Muscle of leg (tissue), 11 donors: ENCODE measurements around the gene HECW1. TPM values are rescaled to one million over a fixed set of nuclear protein-coding genes. Genes with fewer than 3 reads are reported as not detected.

Source experiments
- DNase-seq: peaks from one replicate; pipeline ENCODE4 v3.0.0; 2013
- H3K27ac ChIP-seq: one replicate; pipeline ENCODE4 v1.5.1; 2013; ENCODE audit warnings: mild to moderate bottlenecking, low read length, control low read depth
- H3K27me3 ChIP-seq: one replicate; pipeline ENCODE4 v1.6.1; 2013; ENCODE audit warnings: low read length; ENCODE audit not compliant: control insufficient read depth, insufficient read depth
- H3K36me3 ChIP-seq: one replicate; pipeline ENCODE4 v1.6.1; 2013; ENCODE audit warnings: low read length; ENCODE audit not compliant: control insufficient read depth, insufficient read depth
- H3K4me1 ChIP-seq: one replicate; pipeline ENCODE4 v1.6.1; 2013; ENCODE audit warnings: low read length; ENCODE audit not compliant: control insufficient read depth, insufficient read depth
- H3K4me3 ChIP-seq: one replicate; pipeline ENCODE4 v1.5.1; 2013; ENCODE audit warnings: low read length, control low read depth
- H3K9me3 ChIP-seq: replicated peaks from 2 replicates; pipeline ENCODE4 v1.6.1; 2013; ENCODE audit warnings: low read depth, low read length; ENCODE audit not compliant: control insufficient read depth
- WGBS: methylation state at CpG from one replicate; pipeline ENCODE4 v1.1.5; 2013; ENCODE audit warnings: missing lambda C conversion rate; ENCODE audit not compliant: insufficient coverage; 5-methylcytosine and 5-hydroxymethylcytosine counted together
- polyA plus RNA-seq, 8 donors: library from polyadenylated mRNA; unstranded; fragments of 120-200 nt; gene quantifications; one replicate each; pipeline versions ENCODE4 v1.2.1 to v1.2.3, GENCODE V29; 2013; ENCODE audit warnings: inconsistent platforms in 1 of 8, low replicate concordance in 1 of 8; ENCODE audit not compliant: insufficient read length in 8 of 8, insufficient read depth in 1 of 8
- total RNA-seq: library from RNA; stranded (reverse); fragments of 120-200 nt; gene quantifications from one replicate; pipeline ENCODE4 v1.2.4, GENCODE V29; 2013

Gene HECW1
- total and polyA plus RNA-seq, 9 donors, result 0.13 to 1.7 (median 0.51) TPM; not detected in 1

DNA sequence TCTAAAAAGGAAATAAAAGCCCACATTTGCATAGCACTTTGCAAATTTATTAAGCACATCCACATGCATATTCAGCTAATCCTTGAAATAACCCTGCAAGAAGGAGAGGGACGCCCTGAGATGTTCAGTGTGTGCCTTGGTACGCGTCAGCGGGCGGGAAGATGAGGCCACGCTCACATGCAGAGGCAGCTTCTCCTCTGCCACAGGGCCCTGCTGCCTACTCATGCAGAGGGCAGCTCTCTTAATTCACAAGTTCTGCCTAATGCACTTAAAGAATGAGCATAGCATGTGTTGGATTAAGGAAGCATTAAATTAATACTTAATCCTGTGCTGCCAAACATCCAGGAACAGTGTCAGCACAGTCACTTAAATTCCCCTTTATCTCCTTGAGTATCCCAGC lies 132.3 kb downstream of the HECW1 start:
- no peaks in the 10 kb centered on the region for H3K4me1 ChIP-seq
- DNase-seq, result no peak
- no peaks in the 10 kb centered on the region for H3K36me3 ChIP-seq
- H3K4me3 ChIP-seq, result no peak overlapping the region
- H3K27me3 ChIP-seq, result peaks cover 2% of the 10 kb centered on the region
- no CpG with 5 or more reads among the region's 6 CpGs for WGBS
- no peak overlapping the region for H3K27ac ChIP-seq
- no peaks in the 10 kb centered on the region for H3K9me3 ChIP-seq

DNA sequence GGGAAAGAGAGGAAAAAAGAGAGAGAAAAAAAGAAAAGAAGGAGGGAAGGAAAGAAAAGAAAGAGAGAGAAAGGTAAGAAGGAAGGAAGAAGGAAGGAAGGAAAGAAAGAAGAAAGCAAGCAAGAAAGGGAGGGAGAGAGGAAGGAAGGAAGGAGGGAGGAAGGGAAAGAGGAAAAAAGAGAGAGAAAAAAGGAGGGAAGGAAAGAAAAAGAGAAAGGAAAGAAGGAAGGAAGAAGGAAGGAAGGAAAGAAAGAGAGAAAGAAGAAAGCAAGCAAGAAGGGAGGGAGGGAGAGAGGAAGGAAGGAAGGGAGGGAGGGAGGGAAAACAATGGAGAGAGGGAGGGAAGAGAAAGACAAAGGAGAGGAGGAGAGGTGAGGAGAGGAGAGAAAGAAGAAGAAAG lies 135.3 kb downstream of the HECW1 start:
- DNase-seq, result no peak
- H3K36me3 ChIP-seq, result no peaks in the 10 kb centered on the region
- no peaks in the 10 kb centered on the region for H3K4me1 ChIP-seq
- H3K27me3 ChIP-seq, result peaks cover 2% of the 10 kb centered on the region
- no peak overlapping the region for H3K4me3 ChIP-seq
- no peak overlapping the region for H3K27ac ChIP-seq
- no peaks in the 10 kb centered on the region for H3K9me3 ChIP-seq

DNA sequence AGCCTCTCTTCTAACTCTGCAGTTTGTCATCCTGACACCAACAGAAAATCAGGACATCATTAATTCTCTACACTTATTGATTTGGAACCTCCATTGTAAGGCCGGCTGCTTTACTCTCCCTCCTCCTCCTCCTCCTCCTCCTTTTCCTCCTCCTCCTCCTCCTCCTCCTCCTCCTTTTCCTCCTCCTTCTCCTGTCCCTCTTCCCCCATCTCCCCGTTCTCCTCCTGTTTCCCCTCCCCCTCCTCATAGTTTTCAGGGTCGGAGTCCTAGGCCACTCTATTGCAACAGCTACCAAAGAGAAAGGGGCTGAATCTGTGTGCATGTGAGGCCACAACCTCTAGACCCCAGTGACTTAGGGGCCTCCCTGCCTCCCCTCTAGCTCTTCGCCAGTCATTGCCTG lies 136.1 kb downstream of the HECW1 start:
- Histone ChIP-seq H3K36me3 (no peaks in the 10 kb centered on the region), H3K4me3 (no peak overlapping the region), H3K27me3 (peaks cover 2% of the 10 kb centered on the region), H3K4me1 (no peaks in the 10 kb centered on the region), H3K9me3 (no peaks in the 10 kb centered on the region), H3K27ac (no peak overlapping the region)
- DNase-seq, result no peak
- WGBS, result 76% methylated on average over 3 of the region's 4 CpGs

DNA sequence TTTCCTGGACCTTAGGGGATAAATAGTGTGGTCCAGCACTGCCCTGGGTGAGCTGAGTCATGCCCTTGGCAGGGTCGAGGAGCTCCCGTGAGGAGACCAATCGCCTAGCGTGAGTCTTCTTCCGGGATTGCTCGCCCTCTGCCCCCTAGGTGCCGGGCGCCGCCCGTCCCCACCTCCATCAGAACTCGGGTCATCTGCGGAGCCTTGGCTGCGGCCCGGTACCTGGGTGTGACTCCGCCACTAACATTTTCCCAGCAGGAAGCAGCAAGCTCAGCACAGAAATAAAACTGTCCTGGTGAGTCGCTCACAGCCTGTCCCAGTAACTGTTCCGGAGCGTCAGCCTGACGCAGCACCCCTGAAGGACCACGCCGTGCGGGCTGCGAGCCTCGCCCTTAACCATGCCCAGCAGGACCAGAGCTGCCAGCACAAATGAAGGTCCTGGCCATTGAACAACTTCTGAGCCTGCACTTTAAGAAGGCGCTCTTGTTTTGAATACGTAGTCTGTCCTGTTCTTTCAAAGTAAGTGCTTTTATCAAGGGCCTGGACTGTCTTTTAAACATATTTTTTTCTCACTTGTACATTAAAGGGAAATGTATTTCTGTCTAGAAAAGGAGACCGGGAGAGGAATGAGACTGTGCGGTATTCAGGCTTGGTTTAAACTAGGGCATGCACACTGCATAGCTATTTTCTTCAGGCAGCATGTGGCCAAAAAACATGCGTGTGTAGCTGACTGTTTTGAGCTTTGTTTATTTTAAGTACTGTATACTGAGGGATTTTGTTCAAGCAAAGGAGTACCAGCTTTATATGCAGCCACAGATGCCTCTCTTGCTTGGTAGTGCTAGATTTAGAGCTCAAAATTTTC lies 136.7 kb downstream of the HECW1 start:
- Histone ChIP-seq H3K27me3 (peaks cover 2% of the 10 kb centered on the region), H3K27ac (no peak overlapping the region), H3K4me3 (no peak overlapping the region), H3K4me1 (no peaks in the 10 kb centered on the region), H3K9me3 (no peaks in the 10 kb centered on the region), H3K36me3 (no peaks in the 10 kb centered on the region)
- DNase-seq, result no peak
- WGBS, result 75% methylated on average over 26 of the region's 29 CpGs

DNA sequence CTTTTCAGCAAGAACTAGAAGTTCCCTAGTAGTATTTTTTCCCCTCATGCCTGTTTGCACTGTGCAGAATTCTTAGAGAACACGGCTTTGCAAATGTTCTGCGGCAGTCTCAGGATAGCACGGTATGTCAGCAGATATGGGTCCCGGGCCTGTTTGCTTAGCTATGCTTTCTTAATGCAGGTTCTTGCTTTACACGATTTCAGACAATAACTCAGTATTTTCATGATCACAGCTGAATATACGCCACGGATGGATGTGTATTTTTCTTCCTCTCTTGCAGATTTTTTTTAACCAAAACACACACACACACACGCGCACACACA lies 137.3 kb downstream of the HECW1 start:
- DNase-seq, result no peak
- 80% methylated on average over 1 of the region's 9 CpGs for WGBS
- H3K4me3 ChIP-seq, result no peak overlapping the region
- H3K9me3 ChIP-seq, result no peaks in the 10 kb centered on the region
- no peak overlapping the region for H3K27ac ChIP-seq
- H3K4me1 ChIP-seq, result no peaks in the 10 kb centered on the region
- H3K27me3 ChIP-seq, result peaks cover 2% of the 10 kb centered on the region
- no peaks in the 10 kb centered on the region for H3K36me3 ChIP-seq

DNA sequence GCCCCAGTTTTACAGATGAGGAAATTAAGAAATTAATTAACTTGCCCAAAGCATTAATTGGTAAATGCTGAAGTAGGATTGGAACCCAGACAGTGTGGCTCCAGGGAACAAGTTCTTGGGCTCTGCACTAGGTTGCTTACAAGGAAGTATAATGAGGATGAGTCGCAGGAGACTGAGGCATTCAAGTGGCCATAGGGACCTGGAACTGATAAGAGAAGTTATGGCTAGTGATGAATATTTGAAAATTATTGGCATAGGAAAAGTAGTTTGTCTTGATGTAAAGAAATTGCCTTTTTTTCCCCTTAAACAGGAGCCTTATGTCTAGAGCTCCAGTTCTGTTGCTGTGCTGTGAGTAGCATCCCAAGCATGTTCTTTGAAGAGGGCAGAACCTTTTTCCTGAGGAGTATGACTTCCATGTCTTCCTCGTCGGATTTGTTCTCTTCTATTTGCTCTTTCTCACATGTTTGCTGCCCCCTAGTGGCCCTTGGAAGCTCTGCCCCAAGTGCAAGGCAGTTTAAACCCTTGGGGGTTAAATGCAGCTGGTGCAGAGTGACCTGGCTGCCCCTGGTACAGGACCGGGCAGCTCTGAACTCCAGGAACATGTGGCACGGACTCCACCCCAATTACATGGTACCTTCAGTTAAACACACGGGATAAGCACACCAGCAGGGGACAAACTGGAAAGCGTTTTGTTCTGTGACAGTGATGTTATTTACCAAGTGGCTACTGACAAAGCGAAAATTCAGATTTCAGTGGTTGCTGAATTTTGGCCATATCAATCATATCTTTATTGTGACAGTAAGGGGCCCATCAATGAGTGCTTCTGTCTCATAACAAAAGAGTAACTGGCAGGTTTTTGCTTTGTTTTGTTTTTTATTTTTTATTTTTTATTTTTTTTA lies 148.8 kb downstream of the HECW1 start:
- H3K4me1 ChIP-seq, result no peaks in the 10 kb centered on the region
- 24% methylated on average over 3 of the region's 8 CpGs for WGBS
- H3K27ac ChIP-seq, result no peak overlapping the region
- no peaks in the 10 kb centered on the region for H3K9me3 ChIP-seq
- no peaks in the 10 kb centered on the region for H3K27me3 ChIP-seq
- H3K4me3 ChIP-seq, result no peak overlapping the region
- peak; percentile 77 for DNase-seq
- H3K36me3 ChIP-seq, result no peaks in the 10 kb centered on the region

DNA sequence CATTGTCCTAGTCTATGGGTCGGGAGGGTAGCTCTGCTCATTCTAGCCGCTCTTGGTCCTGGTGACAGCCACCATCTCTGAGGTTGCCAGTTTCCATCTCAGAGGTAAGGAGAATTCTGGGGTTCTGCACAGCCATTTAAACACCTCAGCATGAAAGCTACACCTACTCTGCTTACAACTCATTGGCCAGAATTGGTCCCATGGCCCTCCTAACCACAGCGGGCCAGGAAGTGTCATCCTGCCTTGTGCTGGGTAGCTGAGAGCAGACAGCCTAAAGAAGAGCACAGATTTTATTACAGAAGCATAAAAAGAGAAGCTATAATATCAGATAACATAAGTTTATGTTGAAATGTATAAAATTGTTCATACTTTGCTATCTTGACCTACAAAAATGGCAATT lies 152.7 kb downstream of the HECW1 start:
- 100% methylated on average over 2 of the region's 3 CpGs for WGBS
- Histone ChIP-seq H3K36me3 (no peaks in the 10 kb centered on the region), H3K27me3 (no peaks in the 10 kb centered on the region), H3K9me3 (no peaks in the 10 kb centered on the region), H3K4me1 (no peaks in the 10 kb centered on the region), H3K4me3 (no peak overlapping the region), H3K27ac (no peak overlapping the region)
- DNase-seq, result no peak

DNA sequence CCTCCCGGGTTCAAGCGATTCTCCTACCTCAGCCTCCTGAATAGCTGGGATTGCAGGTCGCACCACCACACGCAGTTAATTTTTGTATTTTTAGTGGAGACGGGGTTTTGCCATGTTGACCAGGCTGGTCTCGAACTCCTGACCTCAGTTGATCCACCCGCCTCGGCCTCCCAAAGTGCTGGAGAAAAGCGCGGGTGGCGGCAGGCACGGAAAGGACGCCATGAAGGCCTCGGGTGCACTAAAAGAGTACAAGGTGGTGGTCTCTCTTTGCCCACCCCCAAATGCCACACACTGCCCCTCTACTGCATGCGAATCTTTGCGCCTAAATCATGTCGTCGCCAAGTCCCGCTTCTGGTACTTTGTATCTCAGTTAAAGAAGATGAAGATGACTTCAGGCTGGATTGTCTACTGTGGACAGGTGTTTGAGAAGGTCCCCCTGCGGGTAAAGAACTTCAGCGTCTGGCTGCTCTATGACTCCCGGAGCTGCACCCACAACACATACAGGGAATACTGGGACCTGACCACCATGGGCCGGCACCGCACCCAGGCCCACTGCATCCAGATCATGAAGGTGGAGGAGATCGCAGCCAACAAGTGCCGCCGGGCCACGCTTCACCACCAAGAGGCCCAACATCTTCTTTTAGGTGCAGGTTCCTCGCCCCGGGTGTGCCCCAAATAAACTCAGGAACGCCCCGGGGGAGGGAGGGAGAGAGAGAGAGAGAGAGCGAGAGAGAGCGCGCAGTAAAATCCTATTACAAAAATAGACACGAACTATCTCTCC lies 161.7 kb downstream of the HECW1 start:
- H3K27me3 ChIP-seq, result no peaks in the 10 kb centered on the region
- no peaks in the 10 kb centered on the region for H3K36me3 ChIP-seq
- 98% methylated on average over 12 of the region's 36 CpGs for WGBS
- H3K9me3 ChIP-seq, result no peaks in the 10 kb centered on the region
- no peak for DNase-seq
- H3K27ac ChIP-seq, result no peak overlapping the region
- peaks cover 2% of the 10 kb centered on the region for H3K4me1 ChIP-seq
- H3K4me3 ChIP-seq, result no peak overlapping the region

DNA sequence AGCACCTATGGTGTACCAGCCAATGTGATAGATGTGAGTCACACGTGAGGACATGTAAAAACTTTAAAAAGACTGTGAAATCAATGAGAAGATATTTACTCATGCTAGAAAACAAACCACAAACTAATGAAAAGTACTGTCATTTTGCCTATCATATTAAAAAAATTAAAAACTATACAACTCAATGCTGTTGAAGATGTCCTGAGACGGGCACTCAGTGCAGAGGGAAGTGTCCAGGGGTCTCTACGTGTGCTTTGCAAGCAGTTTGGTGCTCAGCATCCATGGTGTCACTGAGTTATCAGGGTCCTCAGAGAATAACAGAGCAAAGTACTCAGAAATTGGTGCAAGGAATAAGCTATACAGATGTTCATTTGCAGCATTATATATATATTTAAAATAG lies 162.3 kb downstream of the HECW1 start:
- WGBS, result 50% methylated on average over 1 of the region's 3 CpGs
- Histone ChIP-seq H3K9me3 (no peaks in the 10 kb centered on the region), H3K27ac (no peak overlapping the region), H3K27me3 (no peaks in the 10 kb centered on the region), H3K36me3 (no peaks in the 10 kb centered on the region), H3K4me1 (peaks cover 2% of the 10 kb centered on the region), H3K4me3 (no peak overlapping the region)
- no peak for DNase-seq

DNA sequence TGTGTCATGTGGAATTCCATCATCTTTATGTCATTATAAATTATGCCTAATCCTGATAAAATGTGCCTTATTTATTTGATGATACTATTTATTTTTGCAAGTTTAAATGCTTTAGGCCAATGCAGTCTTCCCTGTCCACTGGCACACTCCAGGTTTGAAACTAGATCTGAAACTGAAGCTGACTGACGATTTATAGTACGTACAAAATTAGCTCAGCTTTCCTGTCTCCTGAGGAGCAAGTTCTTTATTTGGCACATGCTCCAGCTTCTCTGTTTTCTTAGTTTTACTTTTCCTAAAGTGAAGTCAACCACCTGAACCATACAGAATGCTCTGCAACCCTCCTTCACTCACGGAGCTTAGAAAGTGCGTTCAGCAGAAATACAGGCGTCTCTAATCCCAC lies 164.1 kb downstream of the HECW1 start:
- DNase-seq, result no peak

More for the DNA sequence above, 164.1 kb downstream of the HECW1 start:
- WGBS, result 27% methylated on average over 2 of the region's 5 CpGs
- H3K9me3 ChIP-seq, result no peaks in the 10 kb centered on the region
- no peak overlapping the region for H3K27ac ChIP-seq
- H3K4me3 ChIP-seq, result no peak overlapping the region
- peaks cover 10% of the 10 kb centered on the region for H3K4me1 ChIP-seq
- no peaks in the 10 kb centered on the region for H3K36me3 ChIP-seq
- no peaks in the 10 kb centered on the region for H3K27me3 ChIP-seq
